K562 (cell line): ENCODE measurements around the gene ELAVL3. TPM values are rescaled to one million over a fixed set of nuclear protein-coding genes. Genes with fewer than 3 reads are reported as not detected.

Source experiments
- ELF2 ChIP-seq: fragments of 250-450 bp; sonication (Bioruptor Pico); IDR thresholded peaks from 2 replicates; pipeline ENCODE4 v1.5.0; 2021; ENCODE audit warnings: mild to moderate bottlenecking
- ETV1 ChIP-seq: fragments of 450-650 bp; conservative IDR thresholded peaks from 2 replicates; pipeline ENCODE4 v1.6.1; 2016; ENCODE audit warnings: missing genetic modification characterization, control low read depth, low read depth, missing compliant biosample characterization
- GABPB1 ChIP-seq: sonication (generic); formaldehyde crosslinking; IDR thresholded peaks from 2 replicates; pipeline ENCODE4 v1.8.0; 2022; ENCODE audit warnings: mild to moderate bottlenecking, missing genetic modification reagents
- GABPB2 ChIP-seq: fragments of 250-450 bp; sonication (Bioruptor Pico); conservative IDR thresholded peaks from 2 replicates; pipeline ENCODE4 v1.5.1; 2021; ENCODE audit warnings: mild to moderate bottlenecking
- KLF6 ChIP-seq: fragments of 250-450 bp; sonication (Bioruptor Pico); IDR thresholded peaks from 2 replicates; pipeline ENCODE4 v1.4.0; 2020; ENCODE audit warnings: mild to moderate bottlenecking, moderate library complexity, borderline replicate concordance
- MEF2A ChIP-seq: IDR thresholded peaks from 2 replicates; pipeline ENCODE4 v1.6.1; 2011; ENCODE audit warnings: low read depth, mild to moderate bottlenecking, low read length, moderate library complexity; ENCODE audit not compliant: control insufficient read depth
- PCBP2 ChIP-seq: fragments of 200-400 bp; formaldehyde crosslinking; IDR thresholded peaks from 2 replicates; pipeline ENCODE4 v1.6.1; 2018; ENCODE audit warnings: low read length, low read depth, mild to moderate bottlenecking, moderate library complexity; ENCODE audit not compliant: poor library complexity, severe bottlenecking
- PHF8 ChIP-seq: fragments of 200-600 bp; sonication (generic); IDR thresholded peaks from 2 replicates; pipeline ENCODE4 v1.6.1; 2012; ENCODE audit warnings: mixed run types, mild to moderate bottlenecking, inconsistent platforms, low read length, moderate library complexity, borderline replicate concordance
- POLR2AphosphoS5 ChIP-seq: IDR thresholded peaks from 2 replicates; pipeline ENCODE4 v1.6.1; 2011; ENCODE audit warnings: mild to moderate bottlenecking, low read depth, low read length, moderate library complexity; ENCODE audit not compliant: control insufficient read depth, insufficient read depth
- PYGO2 ChIP-seq: fragments of 450-650 bp; IDR thresholded peaks from 2 replicates; pipeline ENCODE4 v1.6.1; 2016; ENCODE audit warnings: mild to moderate bottlenecking, missing genetic modification characterization, moderate library complexity, missing compliant biosample characterization
- RAD21 ChIP-seq, 2 experiments: fragments of 250-450 bp in 1 of 2; fragments of 450-650 bp in 1 of 2; sonication (Bioruptor Pico) in 1 of 2; formaldehyde crosslinking in 1 of 2; IDR thresholded peaks in 1 of 2; conservative IDR thresholded peaks in 1 of 2; 2 replicates each; pipeline versions ENCODE4 v1.4.0 to v1.8.0; 2020 to 2022; ENCODE audit warnings: mild to moderate bottlenecking in 2 of 2, moderate library complexity in 1 of 2
- SAFB2 ChIP-seq: fragments of 200-400 bp; formaldehyde crosslinking; IDR thresholded peaks from 2 replicates; pipeline ENCODE4 v1.6.1; 2018; ENCODE audit warnings: borderline replicate concordance, low read length, low read depth, moderate library complexity; ENCODE audit not compliant: severe bottlenecking
- SIRT6 ChIP-seq: IDR thresholded peaks from one replicate; pipeline ENCODE4 v1.6.1; 2012; ENCODE audit warnings: low read depth, mild to moderate bottlenecking, control low read depth, inconsistent platforms, low read length, moderate library complexity
- SMAD3 ChIP-seq: fragments of 450-650 bp; formaldehyde crosslinking; conservative IDR thresholded peaks from 2 replicates; pipeline ENCODE4 v1.4.0; 2020; ENCODE audit warnings: mild to moderate bottlenecking
- SMARCB1 ChIP-seq: IDR thresholded peaks from 2 replicates; pipeline ENCODE4 v1.6.1; 2011; ENCODE audit warnings: improper control_type of control experiment, low read depth; ENCODE audit not compliant: insufficient read length
- SREBF2 ChIP-seq: sonication (generic); formaldehyde crosslinking; IDR thresholded peaks from 2 replicates; pipeline ENCODE4 v1.4.0; 2020; ENCODE audit warnings: mild to moderate bottlenecking, missing genetic modification reagents
- TBP ChIP-seq: optimal IDR thresholded peaks from 2 replicates; pipeline ENCODE3; 2011; ENCODE audit warnings: low read depth, low read length, improper control_type of control experiment
- TCF7L2 ChIP-seq: fragments of 150-350 bp; IDR thresholded peaks from 2 replicates; pipeline ENCODE4 v1.6.1; 2016; ENCODE audit warnings: low read depth, mild to moderate bottlenecking, low read length, moderate library complexity
- ZFP36 ChIP-seq: fragments of 150-350 bp; IDR thresholded peaks from 2 replicates; pipeline ENCODE4 v1.6.1; 2018; ENCODE audit warnings: low read length, low read depth; ENCODE audit not compliant: partially characterized antibody
- ZNF121 ChIP-seq: sonication (generic); formaldehyde crosslinking; conservative IDR thresholded peaks from 2 replicates; pipeline ENCODE4 v1.8.0; 2022; ENCODE audit warnings: missing genetic modification reagents
- ZNF224 ChIP-seq: sonication (generic); formaldehyde crosslinking; IDR thresholded peaks from 2 replicates; pipeline ENCODE4 v1.8.0; 2022; ENCODE audit warnings: mild to moderate bottlenecking, missing genetic modification reagents
- polyA plus RNA-seq, 8 experiments: library from polyadenylated mRNA; depleted of rRNA in 4 of 8; stranded (reverse) in 5 of 8; unstranded in 3 of 8; fragments of >200 nt; fragmentation: Nextera tagmentation in 2 of 8; fragmentation: Illumina TruSeq in 1 of 8; extraction: Ambion mirVana in 2 of 8; extraction: Trizol in 1 of 8; gene quantifications; 2 replicates each; pipeline versions ENCODE4 v1.2.1 to v1.2.3, GENCODE V29; 2011 to 2014; ENCODE audit warnings: inconsistent platforms in 1 of 8, missing spikeins in 1 of 8
- total RNA-seq, 7 experiments: library from RNA; depleted of rRNA in 6 of 7; stranded (reverse); fragments of >200 nt in 6 of 7; fragmentation: Illumina TruSeq in 2 of 7; extraction: Trizol in 2 of 7; gene quantifications; 2 replicates each; pipeline versions ENCODE4 v1.2.1 to v1.2.3, GENCODE V29; 2011 to 2021; ENCODE audit warnings: low replicate concordance in 1 of 7
- TF ChIP-seq, protein P1 (sequence below): fragments of 250-450 bp; sonication (Bioruptor Pico); IDR thresholded peaks from 2 replicates; pipeline ENCODE4 v1.4.0; 2020; ENCODE audit warnings: mild to moderate bottlenecking, moderate library complexity, borderline replicate concordance
- TF ChIP-seq, protein P2 (sequence below): fragments of 250-450 bp; sonication (Bioruptor Pico); IDR thresholded peaks from 2 replicates; pipeline ENCODE4 v1.5.0; 2021
- TF ChIP-seq, protein P3 (sequence below): fragments of 450-650 bp; formaldehyde crosslinking; IDR thresholded peaks from 2 replicates; pipeline ENCODE4 v1.4.0; 2022; ENCODE audit warnings: mild to moderate bottlenecking, moderate library complexity

Gene ELAVL3
- total and polyA plus RNA-seq, 9 of the 15 experiments (the other 6 are each of a cell fraction or from before 2014, with no cell fraction given): not detected

DNA sequence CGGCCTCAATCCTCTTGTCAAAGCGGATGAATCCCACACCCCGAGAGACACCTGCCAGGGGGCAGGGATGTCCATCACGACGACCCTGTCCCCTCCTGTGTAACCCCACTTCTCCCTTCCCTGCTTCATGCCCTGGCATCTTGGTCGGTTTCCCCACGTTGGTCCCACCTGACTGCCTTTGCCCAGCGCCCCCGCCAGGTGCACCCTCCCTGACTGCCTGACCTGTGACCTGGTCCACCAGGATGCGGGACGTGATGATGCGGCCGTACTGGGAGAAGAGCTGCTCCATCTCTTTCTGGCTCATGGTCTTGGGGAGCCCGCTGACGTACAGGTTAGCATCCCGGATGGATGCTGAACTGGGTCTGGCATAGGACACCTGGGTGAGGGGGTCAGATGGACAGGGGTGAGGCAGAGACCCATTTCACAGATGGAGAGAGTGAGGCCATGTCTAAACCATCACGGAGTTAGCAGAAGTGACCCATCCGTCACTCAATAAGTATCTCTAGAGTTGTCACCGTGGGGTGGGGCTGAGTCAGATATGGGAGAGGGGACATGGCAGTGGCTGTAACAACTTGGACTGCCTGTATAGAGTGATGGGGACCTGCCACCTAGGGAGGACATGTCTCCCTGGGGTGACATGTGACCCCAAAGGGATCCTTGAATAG lies 22.5 kb downstream of the ELAVL3 start (continued):
- TF ChIP-seq ZFP36: no peak
- TF ChIP-seq POLR2AphosphoS5: no peak
- TF ChIP-seq, protein P1, sequence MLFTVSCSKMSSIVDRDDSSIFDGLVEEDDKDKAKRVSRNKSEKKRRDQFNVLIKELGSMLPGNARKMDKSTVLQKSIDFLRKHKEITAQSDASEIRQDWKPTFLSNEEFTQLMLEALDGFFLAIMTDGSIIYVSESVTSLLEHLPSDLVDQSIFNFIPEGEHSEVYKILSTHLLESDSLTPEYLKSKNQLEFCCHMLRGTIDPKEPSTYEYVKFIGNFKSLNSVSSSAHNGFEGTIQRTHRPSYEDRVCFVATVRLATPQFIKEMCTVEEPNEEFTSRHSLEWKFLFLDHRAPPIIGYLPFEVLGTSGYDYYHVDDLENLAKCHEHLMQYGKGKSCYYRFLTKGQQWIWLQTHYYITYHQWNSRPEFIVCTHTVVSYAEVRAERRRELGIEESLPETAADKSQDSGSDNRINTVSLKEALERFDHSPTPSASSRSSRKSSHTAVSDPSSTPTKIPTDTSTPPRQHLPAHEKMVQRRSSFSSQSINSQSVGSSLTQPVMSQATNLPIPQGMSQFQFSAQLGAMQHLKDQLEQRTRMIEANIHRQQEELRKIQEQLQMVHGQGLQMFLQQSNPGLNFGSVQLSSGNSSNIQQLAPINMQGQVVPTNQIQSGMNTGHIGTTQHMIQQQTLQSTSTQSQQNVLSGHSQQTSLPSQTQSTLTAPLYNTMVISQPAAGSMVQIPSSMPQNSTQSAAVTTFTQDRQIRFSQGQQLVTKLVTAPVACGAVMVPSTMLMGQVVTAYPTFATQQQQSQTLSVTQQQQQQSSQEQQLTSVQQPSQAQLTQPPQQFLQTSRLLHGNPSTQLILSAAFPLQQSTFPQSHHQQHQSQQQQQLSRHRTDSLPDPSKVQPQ: no peak
- TF ChIP-seq PCBP2: no peak
- no peak for TF ChIP-seq MEF2A
- no peak for TF ChIP-seq PYGO2 (tag)
- TF ChIP-seq PHF8: no peak
- TF ChIP-seq ZNF121 (CRISPR knock-in tag): 0 out of 2 replicates have a peak, but pooled peaks have one; percentile 3
- no peak for TF ChIP-seq SMARCB1
- TF ChIP-seq ELF2: no peak
- TF ChIP-seq GABPB1 (CRISPR knock-in tag): no peak
- no peak for TF ChIP-seq SIRT6
- TF ChIP-seq, protein P2, sequence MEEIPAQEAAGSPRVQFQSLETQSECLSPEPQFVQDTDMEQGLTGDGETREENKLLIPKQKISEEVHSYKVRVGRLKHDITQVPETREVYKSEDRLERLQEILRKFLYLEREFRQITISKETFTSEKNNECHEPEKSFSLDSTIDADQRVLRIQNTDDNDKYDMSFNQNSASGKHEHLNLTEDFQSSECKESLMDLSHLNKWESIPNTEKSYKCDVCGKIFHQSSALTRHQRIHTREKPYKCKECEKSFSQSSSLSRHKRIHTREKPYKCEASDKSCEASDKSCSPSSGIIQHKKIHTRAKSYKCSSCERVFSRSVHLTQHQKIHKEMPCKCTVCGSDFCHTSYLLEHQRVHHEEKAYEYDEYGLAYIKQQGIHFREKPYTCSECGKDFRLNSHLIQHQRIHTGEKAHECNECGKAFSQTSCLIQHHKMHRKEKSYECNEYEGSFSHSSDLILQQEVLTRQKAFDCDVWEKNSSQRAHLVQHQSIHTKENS (CRISPR knock-in tag): no peak
- TF ChIP-seq ZNF224: no peak
- TF ChIP-seq TBP: no peak
- TF ChIP-seq GABPB2: no peak
- TF ChIP-seq, protein P3, sequence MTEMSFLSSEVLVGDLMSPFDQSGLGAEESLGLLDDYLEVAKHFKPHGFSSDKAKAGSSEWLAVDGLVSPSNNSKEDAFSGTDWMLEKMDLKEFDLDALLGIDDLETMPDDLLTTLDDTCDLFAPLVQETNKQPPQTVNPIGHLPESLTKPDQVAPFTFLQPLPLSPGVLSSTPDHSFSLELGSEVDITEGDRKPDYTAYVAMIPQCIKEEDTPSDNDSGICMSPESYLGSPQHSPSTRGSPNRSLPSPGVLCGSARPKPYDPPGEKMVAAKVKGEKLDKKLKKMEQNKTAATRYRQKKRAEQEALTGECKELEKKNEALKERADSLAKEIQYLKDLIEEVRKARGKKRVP (CRISPR knock-in tag): no peak
- TF ChIP-seq SMAD3: no peak
- TF ChIP-seq TCF7L2: no peak
- no peak for TF ChIP-seq SAFB2
- no peak for TF ChIP-seq ETV1 (tag)
- TF ChIP-seq KLF6 (CRISPR knock-in tag): no peak
- TF ChIP-seq SREBF2 (CRISPR knock-in tag): no peak
- no peak for TF ChIP-seq RAD21 (CRISPR knock-in tag; conservative IDR thresholded peaks at IDR 0.05 in 1 of 2, IDR thresholded peaks at IDR 0.05 in 1 of 2)
